Heart left ventricle (tissue), 16 donors: ENCODE data around the gene VWC2L. TPM values are rescaled to one million over a fixed set of nuclear protein-coding genes. Genes with fewer than 3 reads are reported as not detected.

ENCODE experiments used
- ATAC-seq, 4 donors: fragments of 200-7000 bp; cut with Tn5 transposase; one replicate each; pipeline ENCODE4 v1.9.1; 2020 to 2022; ENCODE audit warnings: moderate library complexity in 4 of 4, mild to moderate bottlenecking in 3 of 4, moderate number of reproducible peaks in 1 of 4
- DNase-seq, 5 donors: peaks; one replicate each; pipeline ENCODE4 v3.0.0-alpha.2; 2020
- H3K27ac ChIP-seq, 12 donors: fragments of 200-600 bp; sonication (generic) in 4 of 12; one replicate each; pipeline versions ENCODE4 v1.5.0 to v1.8.0; 2016 to 2022; ENCODE audit warnings: mild to moderate bottlenecking in 2 of 12
- H3K27me3 ChIP-seq, 9 donors: fragments of 200-600 bp; sonication (generic) in 2 of 9; one replicate each; pipeline versions ENCODE4 v1.5.1 to v1.8.0; 2016 to 2022; ENCODE audit warnings: mild to moderate bottlenecking in 3 of 9
- H3K36me3 ChIP-seq, 9 donors: fragments of 200-600 bp; sonication (generic) in 2 of 9; one replicate each; pipeline versions ENCODE4 v1.5.0 to v1.8.0; 2018 to 2022; ENCODE audit warnings: mild to moderate bottlenecking in 2 of 9
- H3K4me1 ChIP-seq, 12 donors: fragments of 200-600 bp; sonication (generic) in 4 of 12; one replicate each; pipeline versions ENCODE4 v1.5.0 to v1.8.0; 2016 to 2022; ENCODE audit warnings: mild to moderate bottlenecking in 3 of 12
- H3K4me3 ChIP-seq, 12 donors: fragments of 200-600 bp; sonication (generic) in 4 of 12; one replicate each; pipeline versions ENCODE4 v1.5.0 to v1.8.0; 2017 to 2022; ENCODE audit warnings: mild to moderate bottlenecking in 9 of 12, moderate library complexity in 4 of 12
- H3K9me3 ChIP-seq, 12 donors: fragments of 200-600 bp; sonication (generic) in 4 of 12; one replicate each; pipeline versions ENCODE4 v1.5.0 to v1.8.0; 2016 to 2022; ENCODE audit warnings: mild to moderate bottlenecking in 1 of 12
- CTCF ChIP-seq, 12 donors: fragments of 200-600 bp; sonication (generic) in 4 of 12; IDR thresholded peaks; one replicate each; pipeline versions ENCODE4 v1.5.0 to v1.8.0; 2018 to 2022; ENCODE audit warnings: antibody characterized with exemption in 12 of 12, mild to moderate bottlenecking in 5 of 12
- POLR2A ChIP-seq, 2 donors: fragments of 450-650 bp; IDR thresholded peaks; one replicate each; pipeline ENCODE4 v1.6.1; 2017; ENCODE audit warnings: antibody characterized with exemption in 2 of 2, mild to moderate bottlenecking in 2 of 2, moderate library complexity in 2 of 2
- WGBS, 4 donors: extraction: QIAGEN DNeasy Blood & Tissue Kit in 2 of 4; methylation state at CpG; one replicate each; pipeline versions ENCODE4 v1.1.5 to v1.1.7; 2013 to 2018; 5-methylcytosine and 5-hydroxymethylcytosine counted together
- intact Hi-C, 10 donors: fragments of 100-400 bp; cut with DNase I; formaldehyde crosslinking; loops; one replicate each; pipeline versions ENCODE4 v1.11.1 to v1.14.2; 2022
- polyA plus RNA-seq, 2 donors: library from polyadenylated mRNA; stranded (reverse); fragments of 200-250 nt; gene quantifications; one replicate each; pipeline ENCODE4 v1.2.3, GENCODE V29; 2013
- total RNA-seq, 9 donors: library from RNA; depleted of rRNA in 2 of 9; stranded (reverse); fragments of >200 nt in 2 of 9; fragmentation: NEBNext Ultra II Directional in 3 of 9; extraction: Animal tissue kit (Norgen Biotek cat#: 25700) in 3 of 9; gene quantifications; one replicate each; pipeline versions ENCODE4 v1.1.0 to v1.2.4, GENCODE V29; 2016 to 2023
- donor health status: ischemic (EF 13 %, LVEDD 7.1; RV severe dilation, severe dysfunction).
- donor health status: healthy with polysubstance abuse.
- donor health status: DM: no; HTN: yes; CAD: no.
- donor health status: DM: no; HTN: no; CAD: no.
- donor health status: ischemic (EF 25% LVEDD 6.9; RV normal size, moderate dysfunction).
- donor health status: ischemic (EF 25% LVEDD 5.7; RV mildly dilated, moderate dysfunction).
- donor health status: healthy.
- donor health status: DM: yes; HTN: yes; CAD: no.
- donor health status: ischemic (EF 35%, LVEDD 5.7; RV mildly dilated, moderate dysfunction).
- donor health status: nonischemic (EF 11% LVEDD 7.7; RV severe dilation, severe dysfunction).
- donor health status: DM: yes; HTN: yes; CAD: no.
- donor health status: PGD.
- donor health status: ischemic (EF 29% LVEDD 5.4; RV normal size, mild dysfunction).
- donor health status: nonischemic (EF 23%, LVEDD 6.1; RV moderate dilation, normal function).

Gene VWC2L
- total and polyA plus RNA-seq, 11 donors, result 0.13 TPM; not detected in 10

GRCh38 chr2:214376618-214377285 is 34.1 kb upstream of the VWC2L start:
- intact Hi-C loops, result no loop called here
- no peaks in the 10 kb centered on the region for H3K27me3 ChIP-seq
- no peak overlapping the region for H3K4me3 ChIP-seq
- ATAC-seq (no peak), DNase-seq (no peak)
- no peak overlapping the region for H3K27ac ChIP-seq
- H3K4me1 ChIP-seq, result no peaks in the 10 kb centered on the region
- H3K9me3 ChIP-seq, result no peaks in the 10 kb centered on the region
- WGBS, 4 donors, result 80 to 87% (median 83%) methylated on average over 7 of the region's 7 CpGs
- H3K36me3 ChIP-seq, result no peaks in the 10 kb centered on the region
- TF ChIP-seq CTCF (IDR thresholded peaks at IDR 0.05), result no peak
- no peak for TF ChIP-seq POLR2A (IDR thresholded peaks at IDR 0.05)

- Histone ChIP-seq H3K36me3 (no peaks in the 10 kb centered on the region), H3K9me3 (no peaks in the 10 kb centered on the region), H3K4me1 (no peaks in the 10 kb centered on the region), H3K27me3 (no peaks in the 10 kb centered on the region), H3K4me3 (no peak overlapping the region), H3K27ac (no peak overlapping the region)
- no peak for TF ChIP-seq POLR2A (IDR thresholded peaks at IDR 0.05)
- TF ChIP-seq CTCF (IDR thresholded peaks at IDR 0.05), result no peak
- WGBS, 4 donors, result 85 to 91% (median 89%) methylated on average over 5 of the region's 5 CpGs
- DNase-seq (no peak), ATAC-seq (no peak)
- intact Hi-C loops, result no loop called here
Observed at GRCh38 chr2:214377286-214377624, 33.6 kb upstream of the VWC2L start.

- no peak for ATAC-seq
- H3K4me1 ChIP-seq, result no peaks in the 10 kb centered on the region
- whole genome bisulfite sequencing, 4 donors, result 28 to 47% (median 32%) methylated on average over 3 of the region's 3 CpGs
- no peaks in the 10 kb centered on the region for H3K27me3 ChIP-seq
- H3K4me3 ChIP-seq, result no peak overlapping the region
- no peaks in the 10 kb centered on the region for H3K9me3 ChIP-seq
- no peak for DNase-seq
- no peaks in the 10 kb centered on the region for H3K36me3 ChIP-seq
- TF ChIP-seq CTCF (IDR thresholded peaks at IDR 0.05), result no peak
- no peak for TF ChIP-seq POLR2A (IDR thresholded peaks at IDR 0.05)
- intact Hi-C loops, result no loop called here
- no peak overlapping the region for H3K27ac ChIP-seq
Observed at GRCh38 chr2:214378455-214379103, 32.3 kb upstream of the VWC2L start.

- no peak overlapping the region for H3K4me3 ChIP-seq
- no peak for DNase-seq
- no peaks in the 10 kb centered on the region for H3K9me3 ChIP-seq
- no peak for ATAC-seq
- no peaks in the 10 kb centered on the region for H3K36me3 ChIP-seq
- 82 to 94% (median 89%) methylated on average over 1 of the region's 1 CpG for WGBS, 4 donors
- H3K27ac ChIP-seq, result no peak overlapping the region
- no peak for TF ChIP-seq POLR2A (IDR thresholded peaks at IDR 0.05)
- TF ChIP-seq CTCF (IDR thresholded peaks at IDR 0.05), result no peak
- no peaks in the 10 kb centered on the region for H3K4me1 ChIP-seq
- no peaks in the 10 kb centered on the region for H3K27me3 ChIP-seq
- intact Hi-C loops, result no loop called here
Observed at GRCh38 chr2:214379227-214379626, 31.6 kb upstream of the VWC2L start.
